WERI-Rb-1 (cell line): ENCODE results near the gene ARHGAP10.

Experiments used
- DNase-seq: peaks from one replicate; pipeline ENCODE4 v3.0.0-alpha.2; 2020
- H3K27ac ChIP-seq: fragments of 250-450 bp; sonication (Bioruptor Pico); 2 replicates; pipeline ENCODE4 v1.5.1; 2020; ENCODE audit warnings: mild to moderate bottlenecking, moderate library complexity
- H3K27me3 ChIP-seq: fragments of 250-450 bp; sonication (Bioruptor Pico); 2 replicates; pipeline ENCODE4 v1.5.1; 2021; ENCODE audit warnings: mild to moderate bottlenecking, low read depth, moderate library complexity; ENCODE audit not compliant: insufficient read depth, severe bottlenecking
- H3K36me3 ChIP-seq: fragments of 250-450 bp; sonication (Bioruptor Pico); 2 replicates; pipeline ENCODE4 v1.5.1; 2020; ENCODE audit warnings: mild to moderate bottlenecking, moderate library complexity
- H3K4me3 ChIP-seq: 2 replicates; pipeline ENCODE4 v1.5.1; 2011; ENCODE audit warnings: low read depth, mild to moderate bottlenecking, control low read depth, low read length
- H3K9me3 ChIP-seq: fragments of 250-450 bp; sonication (Bioruptor Pico); 2 replicates; pipeline ENCODE4 v1.5.1; 2021; ENCODE audit warnings: mild to moderate bottlenecking, moderate library complexity; ENCODE audit not compliant: severe bottlenecking
- TF ChIP-seq, protein P1 (sequence below): IDR thresholded peaks from 2 replicates; pipeline ENCODE4 v1.5.1; 2011; ENCODE audit warnings: low read depth, mild to moderate bottlenecking, control low read depth, inconsistent platforms, low read length

Gene ARHGAP10

DNA sequence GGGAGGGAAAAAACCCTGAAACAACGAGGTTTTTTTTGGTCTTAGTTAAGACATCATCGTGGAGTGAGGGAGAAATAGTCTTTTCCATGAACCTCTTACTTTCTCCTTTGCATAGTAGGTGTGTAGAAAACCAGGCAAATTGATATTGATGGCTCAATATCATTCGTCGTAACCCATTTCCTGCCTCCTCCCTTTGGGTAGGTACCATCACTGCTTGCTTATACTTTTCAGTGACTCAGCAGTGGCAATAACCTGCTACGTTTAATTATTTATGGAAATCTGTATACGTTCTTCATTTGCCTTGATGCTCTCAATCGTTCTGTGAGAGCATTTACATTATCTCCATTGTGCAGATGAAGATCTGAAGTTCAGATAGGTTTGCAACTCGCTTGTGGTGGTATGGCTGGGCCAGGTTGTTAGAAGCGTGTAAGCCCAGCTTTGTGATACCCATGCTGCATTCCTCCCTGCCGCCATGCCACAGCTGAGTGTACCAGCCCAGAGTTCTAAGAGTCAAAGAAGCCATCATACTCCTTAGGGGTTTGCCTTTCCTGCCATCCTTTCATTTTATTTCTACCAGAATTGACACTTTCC is 212.9 kb downstream of the ARHGAP10 start:
- DNase-seq = no peak
- H3K9me3 ChIP-seq = no peaks in the 10 kb centered on the region

DNA sequence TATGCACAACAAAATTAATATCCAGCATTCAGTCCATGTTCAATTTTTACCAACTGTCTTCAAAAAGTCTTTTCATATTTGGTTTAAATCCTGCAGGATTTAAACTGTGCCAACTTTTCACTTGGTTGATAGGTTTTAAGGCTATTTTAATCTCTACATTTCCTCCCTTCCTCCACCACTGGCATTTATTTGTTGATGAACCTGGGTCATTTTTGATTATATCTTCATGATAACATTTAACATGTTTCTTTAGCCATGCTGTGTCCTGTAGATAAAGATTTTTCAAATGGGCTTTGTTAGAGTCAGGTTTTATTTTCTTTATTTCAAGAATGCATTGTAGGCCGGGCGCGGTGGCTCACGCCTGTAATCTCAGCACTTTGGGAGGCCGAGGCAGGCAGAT is 216.4 kb downstream of the ARHGAP10 start:
- Histone ChIP-seq H3K4me3 (no peak overlapping the region), H3K36me3 (peaks cover 45% of the 10 kb centered on the region), H3K27ac (no peak overlapping the region), H3K27me3 (no peaks in the 10 kb centered on the region), H3K9me3 (no peaks in the 10 kb centered on the region)
- TF ChIP-seq, protein P1, sequence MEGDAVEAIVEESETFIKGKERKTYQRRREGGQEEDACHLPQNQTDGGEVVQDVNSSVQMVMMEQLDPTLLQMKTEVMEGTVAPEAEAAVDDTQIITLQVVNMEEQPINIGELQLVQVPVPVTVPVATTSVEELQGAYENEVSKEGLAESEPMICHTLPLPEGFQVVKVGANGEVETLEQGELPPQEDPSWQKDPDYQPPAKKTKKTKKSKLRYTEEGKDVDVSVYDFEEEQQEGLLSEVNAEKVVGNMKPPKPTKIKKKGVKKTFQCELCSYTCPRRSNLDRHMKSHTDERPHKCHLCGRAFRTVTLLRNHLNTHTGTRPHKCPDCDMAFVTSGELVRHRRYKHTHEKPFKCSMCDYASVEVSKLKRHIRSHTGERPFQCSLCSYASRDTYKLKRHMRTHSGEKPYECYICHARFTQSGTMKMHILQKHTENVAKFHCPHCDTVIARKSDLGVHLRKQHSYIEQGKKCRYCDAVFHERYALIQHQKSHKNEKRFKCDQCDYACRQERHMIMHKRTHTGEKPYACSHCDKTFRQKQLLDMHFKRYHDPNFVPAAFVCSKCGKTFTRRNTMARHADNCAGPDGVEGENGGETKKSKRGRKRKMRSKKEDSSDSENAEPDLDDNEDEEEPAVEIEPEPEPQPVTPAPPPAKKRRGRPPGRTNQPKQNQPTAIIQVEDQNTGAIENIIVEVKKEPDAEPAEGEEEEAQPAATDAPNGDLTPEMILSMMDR = no peak
- no peak for DNase-seq

More for the DNA sequence above, 212.9 kb downstream of the ARHGAP10 start:
- Histone ChIP-seq H3K36me3 (peaks cover 31% of the 10 kb centered on the region), H3K27ac (no peak overlapping the region), H3K27me3 (no peaks in the 10 kb centered on the region), H3K4me3 (no peak overlapping the region)
- TF ChIP-seq, protein P1 = no peak

DNA sequence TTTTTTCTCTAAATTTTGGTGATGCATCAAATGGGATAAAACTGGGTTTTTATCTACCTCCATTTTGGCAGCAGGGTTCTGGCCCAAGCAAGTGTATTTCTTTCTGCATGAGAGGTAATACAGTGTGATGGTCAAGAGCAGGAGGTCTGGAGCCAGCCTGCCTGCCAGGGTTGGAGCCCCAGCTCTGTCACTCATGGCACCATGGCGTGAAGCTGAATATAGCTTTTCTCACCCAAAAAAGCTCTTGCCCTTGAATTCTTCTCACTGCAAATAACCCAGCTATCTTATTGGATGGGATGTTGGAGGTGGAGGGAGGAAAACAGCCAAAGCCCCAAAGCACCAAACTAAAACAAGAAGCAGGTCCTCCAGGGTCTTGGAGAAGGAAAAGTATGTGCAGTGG is 218.4 kb downstream of the ARHGAP10 start:
- H3K4me3 ChIP-seq = no peak overlapping the region
- H3K27ac ChIP-seq = no peak overlapping the region
- no peaks in the 10 kb centered on the region for H3K27me3 ChIP-seq
- peaks cover 48% of the 10 kb centered on the region for H3K36me3 ChIP-seq
- TF ChIP-seq, protein P1 = no peak
- DNase-seq = no peak
- H3K9me3 ChIP-seq = no peaks in the 10 kb centered on the region

DNA sequence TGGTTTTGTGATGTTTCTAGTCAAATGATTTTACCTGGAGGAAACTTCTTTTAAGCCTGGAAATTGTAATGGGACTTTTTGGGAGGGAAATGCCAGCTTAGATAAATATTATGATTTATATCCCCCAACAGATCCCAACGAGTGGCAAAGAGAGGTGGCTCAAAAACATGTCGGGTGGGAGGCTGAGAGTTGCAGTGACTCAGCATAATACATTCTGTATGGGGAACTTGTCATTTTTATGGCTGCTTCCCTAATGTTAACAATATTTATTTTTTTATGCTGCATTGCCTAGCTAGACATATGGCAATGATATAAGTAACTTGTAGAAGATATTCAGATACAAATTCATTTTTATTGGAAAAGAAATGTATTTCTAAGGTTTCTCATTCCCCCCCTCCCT is 219.0 kb downstream of the ARHGAP10 start:
- no peak for DNase-seq
- Histone ChIP-seq H3K36me3 (peaks cover 53% of the 10 kb centered on the region), H3K27me3 (no peaks in the 10 kb centered on the region), H3K9me3 (no peaks in the 10 kb centered on the region), H3K4me3 (no peak overlapping the region), H3K27ac (no peak overlapping the region)
- TF ChIP-seq, protein P1 = no peak

DNA sequence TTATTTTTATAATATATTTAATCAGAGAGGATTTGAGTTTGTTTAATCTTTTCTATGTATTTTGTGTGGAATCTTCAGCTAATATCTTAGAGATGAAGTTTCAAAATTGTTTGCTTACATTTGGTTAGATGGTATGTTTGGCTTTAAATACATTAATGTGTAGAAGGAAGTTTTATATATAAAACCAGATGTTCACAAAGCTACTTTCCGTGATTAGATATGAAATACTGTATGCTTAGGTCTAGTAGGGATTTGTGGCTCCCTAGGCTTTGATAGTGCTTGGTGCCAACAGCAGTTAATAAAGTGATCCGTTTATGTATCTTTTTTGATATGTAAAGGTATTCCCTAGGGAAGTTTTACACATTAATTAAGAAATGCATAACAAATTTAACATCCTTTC is 223.0 kb downstream of the ARHGAP10 start:
- Histone ChIP-seq H3K27me3 (no peaks in the 10 kb centered on the region), H3K36me3 (peaks cover 34% of the 10 kb centered on the region), H3K27ac (no peak overlapping the region), H3K4me3 (no peak overlapping the region), H3K9me3 (no peaks in the 10 kb centered on the region)
- no peak for DNase-seq
- TF ChIP-seq, protein P1 = no peak
